Stimulated activated CD4-positive, alpha-beta T cell treated with anti-CD3 and anti-CD28 coated beads, TNF-alpha, amount 100 ng/mL, for 24 hours (primary cell): ENCODE results near the gene ARHGAP42.
"Not testable (repeated sequence)": the region's sequence is repeated elsewhere in the genome, so short reads cannot be mapped to it uniquely, and the experiment has no call there.

Experiments
- DNase-seq, 3 experiments: peaks; one replicate each; pipeline ENCODE4 v3.0.0-alpha.2; 2020; ENCODE audit warnings: low read depth in 3 of 3

Gene ARHGAP42

DNA sequence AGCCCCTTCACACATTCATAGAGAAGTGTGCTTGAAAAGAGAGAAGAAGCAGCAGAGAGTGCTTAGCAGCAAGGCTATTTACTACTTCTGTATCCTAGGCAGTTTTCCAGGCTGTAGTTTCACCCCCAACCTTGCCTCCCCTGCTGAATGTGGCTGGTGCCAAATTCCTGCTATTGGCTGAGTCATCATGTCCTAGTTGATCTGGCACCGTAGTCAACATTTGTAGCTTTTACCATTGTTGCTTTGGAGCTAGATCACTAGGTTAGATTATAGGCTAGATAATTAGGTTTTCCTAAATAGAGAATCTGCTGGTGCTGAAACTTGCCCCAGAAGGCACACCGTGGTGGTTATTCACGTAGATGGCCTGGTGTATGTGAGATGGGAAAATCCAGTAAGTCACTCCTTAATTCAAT is 32.7 kb downstream of the ARHGAP42 start:
- no peak for DNase-seq

DNA sequence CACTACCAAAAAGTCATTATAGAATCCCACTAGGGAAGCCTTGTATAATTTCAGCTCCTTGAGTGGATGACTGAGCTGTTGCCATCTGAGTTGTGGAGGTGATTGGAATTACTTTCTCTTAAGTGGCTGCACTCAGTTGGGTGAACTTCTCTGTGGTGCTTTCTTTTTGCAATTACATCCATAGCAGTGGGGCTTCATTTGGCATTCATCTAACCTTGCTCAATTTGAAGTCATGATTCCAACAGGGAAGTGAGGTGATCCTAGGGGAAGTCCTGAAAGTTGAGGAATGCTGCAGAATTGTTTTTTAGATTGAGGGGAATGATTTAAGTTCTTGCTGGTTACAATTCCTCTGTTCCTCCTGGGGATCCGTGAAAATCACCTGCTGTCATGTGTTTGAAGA is 39.6 kb downstream of the ARHGAP42 start:
- no peak for DNase-seq

DNA sequence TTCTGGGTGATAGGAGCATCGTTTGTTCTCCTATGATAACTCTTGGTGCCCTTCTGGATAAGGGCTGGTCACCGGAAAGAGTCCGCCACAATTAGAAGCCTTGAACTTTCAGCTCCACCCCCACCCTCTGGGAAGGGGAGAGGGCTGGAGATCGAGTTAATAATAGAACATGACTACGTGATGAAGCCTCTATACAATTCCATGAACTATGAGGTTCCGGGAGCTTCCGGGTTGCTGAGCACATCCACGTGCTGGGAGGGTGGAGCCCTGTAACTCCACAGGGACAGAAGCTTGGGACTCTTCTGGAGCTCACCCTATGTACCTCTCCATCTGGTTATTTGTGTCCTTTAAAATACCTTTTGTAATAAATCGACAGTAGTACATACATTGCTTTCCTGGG is 40.3 kb downstream of the ARHGAP42 start:
- no peak for DNase-seq

DNA sequence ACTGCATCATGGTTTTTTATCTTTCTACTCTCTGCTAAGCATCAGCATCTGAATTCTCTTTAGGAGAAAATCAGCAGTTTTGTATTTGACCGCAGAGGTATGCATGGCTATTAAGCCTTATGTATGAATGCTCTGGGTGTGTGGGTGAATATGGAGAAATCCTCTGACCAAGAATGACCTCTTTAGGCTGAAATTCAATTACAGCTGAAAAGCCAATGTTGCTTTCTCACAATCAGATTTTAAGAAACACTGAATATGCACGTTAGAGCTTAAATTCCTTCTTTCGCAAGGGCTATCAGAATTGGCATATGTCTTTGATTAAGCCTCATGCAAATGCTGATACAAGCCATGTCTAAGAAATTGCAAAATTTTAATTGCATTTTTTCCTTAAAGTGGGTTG is 43.2 kb downstream of the ARHGAP42 start:
- no peak for DNase-seq

DNA sequence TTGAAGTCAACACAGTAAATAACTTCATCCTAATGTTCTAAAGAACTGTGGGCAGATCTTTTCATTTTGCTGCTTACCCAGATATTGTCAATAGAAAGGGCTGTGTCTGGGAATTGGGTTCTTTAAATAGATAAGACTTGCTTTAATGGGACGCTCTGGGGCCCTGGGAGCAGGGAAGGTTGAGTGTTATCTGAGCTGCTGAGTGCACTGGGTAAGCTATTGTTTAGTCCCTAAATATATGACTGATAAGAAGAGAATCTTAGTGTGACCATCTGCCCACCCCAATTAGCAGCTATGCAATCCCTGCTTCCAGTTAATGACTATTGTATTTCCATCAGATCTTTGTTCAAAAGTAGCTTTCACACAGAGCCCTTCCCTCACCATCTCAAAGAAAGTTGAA is 44.4 kb downstream of the ARHGAP42 start:
- no peak for DNase-seq

DNA sequence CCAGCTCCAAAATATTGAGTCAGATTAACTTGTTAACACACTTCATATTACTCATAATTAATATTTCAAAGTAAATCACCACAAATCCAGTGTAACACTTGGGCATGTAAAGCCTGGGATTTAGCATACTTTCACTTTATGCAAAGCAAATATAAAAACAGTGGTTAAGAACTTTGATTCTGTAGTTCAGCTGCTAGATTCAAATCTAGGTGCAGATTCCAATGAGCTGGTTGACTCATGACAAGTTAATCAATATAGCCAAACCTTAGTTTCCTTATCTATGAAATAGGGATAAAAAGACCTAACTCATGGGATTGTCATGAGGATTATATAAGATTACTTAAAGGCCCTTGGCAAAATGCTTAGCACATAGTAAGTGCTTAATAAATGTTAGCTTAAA is 45.9 kb downstream of the ARHGAP42 start:
- DNase-seq = no peak

DNA sequence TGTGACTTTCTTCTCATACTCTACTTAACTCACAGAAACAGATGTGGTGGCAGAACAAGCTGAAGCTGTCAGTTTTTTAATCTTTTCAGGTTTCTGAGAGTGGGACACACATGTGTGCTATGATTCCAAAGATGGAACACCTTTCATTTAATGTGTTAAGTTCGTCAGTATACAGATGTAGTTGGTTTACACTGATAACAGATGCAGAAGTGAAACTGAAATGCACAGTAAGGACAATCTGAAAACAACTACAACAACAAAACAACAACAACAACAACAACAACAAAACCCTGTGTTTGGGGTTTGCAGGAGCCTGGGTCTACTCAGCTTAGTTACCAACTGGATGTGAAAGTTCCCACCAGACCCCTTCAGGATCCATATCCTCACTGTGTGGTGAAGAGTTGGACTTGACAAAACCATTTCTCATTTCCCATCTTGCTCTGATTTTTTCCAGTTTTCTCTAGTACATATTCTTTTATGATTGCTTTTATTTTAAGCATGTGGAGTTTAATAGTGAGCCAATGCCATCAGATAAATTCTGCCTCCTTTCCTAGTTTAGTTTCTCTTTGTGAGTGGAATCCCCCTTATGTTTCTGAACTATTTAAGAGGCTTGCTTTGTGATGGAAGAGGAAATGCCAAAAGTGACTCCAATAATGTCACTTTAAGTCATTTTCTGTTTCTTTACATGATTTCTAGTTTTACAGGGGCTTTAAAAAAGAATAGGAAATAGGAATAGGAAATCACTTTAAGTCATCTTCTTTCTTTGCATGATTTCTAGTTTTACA is 47.8 kb downstream of the ARHGAP42 start:
- no peak for DNase-seq

DNA sequence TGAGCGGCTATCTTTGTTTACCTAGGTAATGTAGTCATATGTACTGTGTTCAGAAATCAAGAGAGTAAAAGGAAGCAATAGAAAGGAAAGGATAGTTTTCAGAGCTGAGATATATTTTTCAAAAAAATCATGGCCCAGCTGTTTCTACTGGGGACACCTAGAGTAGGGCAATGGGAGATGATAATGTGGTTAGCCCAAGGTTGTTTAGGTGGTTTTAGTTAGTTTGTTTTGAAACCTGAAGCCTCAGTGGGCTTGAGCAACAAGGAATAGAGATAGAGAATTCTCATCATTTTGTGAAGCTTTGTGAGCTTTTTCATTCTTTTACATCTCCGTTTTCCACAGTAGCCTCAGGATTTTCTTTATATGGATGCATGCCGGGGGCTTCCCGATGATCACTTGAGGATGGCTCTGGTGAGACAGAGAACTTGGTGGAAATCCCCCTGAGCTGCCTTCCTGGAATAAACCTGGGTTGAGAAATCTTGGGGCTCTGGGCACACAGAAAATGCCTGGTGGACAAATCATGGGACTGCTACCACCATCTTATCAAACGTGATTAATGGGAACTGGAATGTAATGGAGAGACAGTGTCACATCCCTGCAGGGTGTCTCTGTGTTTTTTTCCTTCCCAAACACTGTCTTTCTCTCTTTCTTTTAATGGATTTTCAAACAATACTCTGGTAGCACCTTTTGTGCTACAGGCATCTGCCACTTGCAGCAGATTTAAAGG is 49.0 kb downstream of the ARHGAP42 start:
- no peak for DNase-seq

DNA sequence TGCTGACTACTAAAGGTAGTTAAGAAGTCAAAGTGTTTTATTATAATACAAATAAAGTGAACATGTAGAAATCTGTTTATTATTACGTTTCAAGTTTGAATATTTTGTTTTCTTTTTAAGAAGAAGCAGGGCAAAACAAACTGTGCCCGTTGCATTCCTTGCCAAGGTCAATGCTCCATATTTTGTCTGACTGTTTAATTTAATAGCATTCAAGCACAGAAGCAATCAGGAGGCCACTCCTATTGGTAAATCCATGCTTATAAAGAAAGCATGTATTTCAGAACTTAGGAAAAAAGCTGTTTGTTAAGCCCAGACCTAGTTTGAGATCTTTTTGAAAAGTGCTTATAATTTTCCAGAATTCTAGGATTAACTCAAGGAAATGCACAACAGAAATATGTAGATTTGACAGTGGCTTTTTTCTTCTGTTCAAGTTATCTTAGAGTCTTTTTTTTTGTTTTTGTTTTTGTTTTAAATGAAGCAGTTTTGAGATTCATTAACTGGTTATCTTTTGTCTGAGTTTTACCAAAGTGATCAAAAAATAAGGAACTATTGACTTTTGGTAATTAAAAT is 51.7 kb downstream of the ARHGAP42 start:
- DNase-seq = no peak

DNA sequence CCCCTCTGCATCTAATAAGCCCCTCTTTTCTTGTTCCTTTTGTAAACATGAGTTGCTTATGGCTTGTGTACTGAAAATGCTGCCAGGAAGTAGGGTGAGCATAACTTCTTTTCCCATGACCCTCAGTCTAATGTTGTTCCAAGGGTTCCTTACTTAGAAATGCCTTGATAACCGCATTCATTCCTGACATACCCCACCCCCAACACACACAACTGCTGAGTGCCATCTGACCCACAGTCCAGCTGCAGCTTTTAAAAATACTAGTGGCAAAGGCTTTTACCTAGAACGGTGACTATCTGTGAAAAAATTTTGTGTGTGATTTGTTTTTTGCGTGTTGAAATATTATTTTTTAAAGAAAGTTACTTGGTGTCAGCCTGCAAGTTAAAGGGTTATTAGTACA is 52.6 kb downstream of the ARHGAP42 start:
- no peak for DNase-seq

DNA sequence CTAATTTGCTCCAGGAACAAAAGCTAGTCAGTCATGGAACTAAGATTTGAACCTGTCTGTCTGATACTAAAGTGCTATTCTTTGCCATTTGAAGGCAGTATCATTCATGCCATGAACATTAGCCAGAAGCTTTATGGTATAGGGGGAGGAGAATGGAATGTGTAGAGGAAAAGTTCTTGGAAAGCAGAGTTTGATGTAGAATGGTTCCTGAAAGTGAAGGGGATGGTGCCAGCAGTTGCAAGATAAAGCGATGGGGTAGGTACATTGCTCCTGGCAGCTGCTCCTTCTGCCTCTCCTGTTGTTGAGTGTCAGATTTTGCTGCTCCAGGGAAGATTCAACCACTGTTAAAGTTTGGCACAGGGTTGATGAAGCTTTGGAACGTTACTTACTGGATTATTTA is 53.4 kb downstream of the ARHGAP42 start:
- DNase-seq = no peak

DNA sequence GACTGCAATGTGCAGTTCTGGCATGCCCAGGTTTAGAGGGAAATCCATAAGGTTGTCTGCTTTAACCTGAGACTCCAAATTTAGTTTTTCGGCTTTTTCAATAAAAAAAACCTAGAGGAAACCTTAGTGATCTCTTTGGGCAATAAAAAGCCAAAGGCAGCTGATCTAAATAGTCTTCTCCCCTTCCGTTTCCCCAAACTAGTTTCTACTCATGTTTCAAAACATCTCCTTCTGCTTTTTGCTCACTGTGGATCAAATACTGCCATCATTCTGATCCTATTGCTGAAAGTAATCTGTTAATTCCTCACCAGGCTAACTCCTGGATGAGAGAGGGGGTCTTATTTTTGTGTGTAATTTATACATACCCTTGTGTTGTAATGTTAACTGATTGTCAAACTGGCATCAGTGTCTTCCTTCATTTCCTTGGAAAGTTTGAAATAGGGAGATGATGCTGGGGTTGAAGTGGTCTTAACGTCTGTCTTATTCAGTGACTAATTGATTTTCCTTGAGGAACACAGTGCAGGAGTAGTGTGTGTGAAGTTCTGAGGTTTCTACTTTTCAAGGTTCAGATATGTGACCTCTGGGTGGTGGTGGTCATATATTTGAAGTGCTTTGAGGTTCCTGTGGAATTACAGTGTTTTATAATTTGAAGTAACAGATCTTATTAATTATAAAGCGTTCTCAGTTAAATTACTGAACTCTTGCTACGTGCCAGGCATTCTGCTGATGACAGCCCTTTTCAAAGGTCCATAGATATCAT is 55.0 kb downstream of the ARHGAP42 start:
- DNase-seq = no peak

DNA sequence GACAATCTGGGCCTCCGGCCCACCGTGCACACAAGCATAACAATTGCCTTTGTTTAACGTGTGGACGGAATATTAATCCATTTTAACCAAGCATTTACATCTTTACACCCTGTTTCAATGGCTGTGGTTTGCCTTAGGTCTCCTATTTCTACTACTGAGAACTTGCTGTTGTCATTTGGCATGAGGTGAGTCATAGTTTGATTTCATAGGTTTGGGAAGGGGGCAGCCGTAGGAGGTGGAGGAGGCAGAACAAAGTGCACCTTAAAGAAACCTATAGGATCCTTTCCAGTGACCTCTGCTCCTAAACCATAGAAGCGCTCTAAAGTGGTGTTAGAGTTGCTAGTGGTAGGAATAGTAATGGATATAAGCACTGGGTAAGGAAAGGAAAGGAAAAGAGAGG is 59.4 kb downstream of the ARHGAP42 start:
- DNase-seq = no peak

DNA sequence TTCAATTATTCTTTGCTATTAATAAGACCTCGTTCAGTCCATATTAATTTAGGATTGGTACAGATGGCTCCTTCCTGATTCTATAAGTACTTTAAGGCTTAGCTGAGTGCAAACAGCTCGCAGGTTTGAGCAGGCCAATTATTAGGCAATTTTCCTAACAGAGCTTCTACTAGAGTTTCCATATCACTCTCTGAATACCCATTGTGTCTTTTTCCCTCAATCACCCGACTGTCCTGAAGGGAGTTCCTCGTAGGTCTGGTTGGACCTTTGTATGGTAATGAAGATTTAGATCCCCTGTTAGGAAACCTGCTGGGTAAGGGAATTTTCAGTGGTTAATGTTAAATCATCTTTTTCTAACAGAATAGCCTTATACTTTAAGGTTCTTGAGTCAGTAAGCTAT is 61.1 kb downstream of the ARHGAP42 start:
- DNase-seq = no peak

DNA sequence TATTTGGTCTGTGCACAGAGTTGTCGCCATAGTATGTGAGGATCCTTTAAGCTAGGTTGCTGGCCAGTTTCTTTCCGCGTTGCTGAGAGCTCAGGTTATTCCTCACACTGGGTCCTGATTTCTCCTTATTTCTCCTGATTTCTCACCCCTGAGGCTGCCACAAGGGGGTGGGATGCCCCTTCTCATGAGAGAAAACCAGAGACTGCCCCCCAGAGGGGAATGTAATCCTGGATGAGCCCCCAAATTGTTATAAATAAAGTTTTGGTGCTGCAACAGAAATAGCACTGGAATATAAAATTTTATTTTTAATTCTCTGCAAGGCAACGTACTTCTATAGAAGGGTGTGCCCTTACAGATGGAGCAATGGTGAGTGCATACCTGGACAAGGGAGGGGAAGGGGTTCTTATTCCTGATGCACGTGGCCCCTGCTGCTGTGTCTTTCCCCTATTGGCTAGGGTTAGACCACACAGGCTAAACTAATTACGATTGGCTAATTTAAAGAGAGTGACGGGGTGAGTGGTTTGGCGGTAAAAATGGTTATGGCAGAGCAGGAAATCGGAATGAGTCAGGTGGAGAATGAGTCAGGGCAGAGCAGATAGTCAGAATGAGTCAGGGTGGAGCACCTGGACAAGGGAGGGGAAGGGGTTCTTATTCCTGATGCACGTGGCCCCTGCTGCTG is 62.9 kb downstream of the ARHGAP42 start:
- not testable (repeated sequence) for DNase-seq

DNA sequence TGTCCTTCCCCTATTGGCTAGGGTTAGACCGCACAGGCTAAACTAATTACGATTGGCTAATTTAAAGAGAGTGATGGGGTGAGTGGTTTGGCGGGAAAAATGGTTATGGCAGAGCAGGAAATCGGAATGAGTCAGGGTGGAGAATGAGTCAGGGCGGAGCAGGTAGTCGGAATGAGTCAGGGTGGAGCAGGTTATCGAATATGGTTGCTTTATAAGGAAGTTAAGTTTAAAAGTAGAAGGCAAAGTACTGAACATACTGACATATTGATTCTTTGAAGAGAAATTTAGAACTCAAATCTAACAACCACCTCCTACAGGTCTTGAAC is 63.4 kb downstream of the ARHGAP42 start:
- not testable (repeated sequence) for DNase-seq

DNA sequence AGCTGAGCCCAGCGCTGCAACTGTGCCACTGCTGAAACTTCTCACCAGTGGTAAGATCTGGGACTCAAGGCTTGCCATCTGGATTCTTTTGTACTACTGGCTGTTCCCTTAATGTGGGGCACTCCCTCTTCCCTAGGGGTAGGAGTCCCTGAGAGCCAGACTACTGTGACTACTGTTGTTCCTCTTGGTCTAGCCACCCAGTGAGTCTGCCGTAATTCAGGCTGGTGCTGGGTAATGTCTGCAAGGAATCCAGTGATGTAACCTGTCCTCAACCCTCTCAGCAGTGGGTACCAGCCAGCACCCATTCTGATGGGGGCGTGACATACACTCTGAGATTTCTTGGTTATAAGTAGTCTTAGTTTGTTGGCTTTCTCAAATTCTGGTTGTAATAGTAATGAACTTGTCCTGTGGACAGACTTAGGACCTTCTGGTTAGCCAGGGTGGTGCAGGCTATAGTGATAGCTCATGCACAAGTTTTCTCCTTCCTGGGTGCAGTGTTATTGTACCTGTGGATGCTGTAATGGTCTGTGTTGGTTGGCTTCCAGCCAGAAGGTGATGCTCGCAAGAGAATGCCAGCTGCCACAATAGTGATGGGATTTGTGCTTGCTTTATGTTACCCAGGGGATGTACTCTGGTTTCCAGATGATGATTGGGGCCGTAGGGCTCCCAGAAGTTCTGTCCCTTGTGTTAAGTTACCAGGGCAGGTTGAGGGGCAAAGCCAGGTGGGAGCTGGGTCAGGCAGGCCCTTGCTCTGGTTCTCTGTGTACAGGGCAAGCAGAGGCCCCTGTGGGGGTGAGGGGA is 65.5 kb downstream of the ARHGAP42 start:
- no peak for DNase-seq

DNA sequence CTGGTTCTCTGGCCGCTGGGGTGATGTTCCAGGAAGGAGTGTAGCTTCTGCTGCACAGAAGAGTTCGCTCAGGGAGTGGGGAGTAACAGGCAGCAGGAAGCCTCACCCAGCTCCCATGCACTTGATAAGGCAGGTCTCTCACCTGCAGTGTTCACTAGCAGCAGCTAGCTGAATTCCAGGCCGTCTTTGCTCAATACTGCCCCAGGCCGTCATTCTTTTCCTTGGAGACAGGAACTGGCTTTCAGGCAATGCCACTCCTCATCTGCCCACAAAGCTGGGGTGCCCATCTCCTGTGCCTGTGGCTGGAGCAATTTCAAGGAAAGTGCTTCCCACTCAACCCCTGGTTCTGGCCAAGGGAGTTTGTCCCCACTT is 66.1 kb downstream of the ARHGAP42 start:
- DNase-seq = no peak

DNA sequence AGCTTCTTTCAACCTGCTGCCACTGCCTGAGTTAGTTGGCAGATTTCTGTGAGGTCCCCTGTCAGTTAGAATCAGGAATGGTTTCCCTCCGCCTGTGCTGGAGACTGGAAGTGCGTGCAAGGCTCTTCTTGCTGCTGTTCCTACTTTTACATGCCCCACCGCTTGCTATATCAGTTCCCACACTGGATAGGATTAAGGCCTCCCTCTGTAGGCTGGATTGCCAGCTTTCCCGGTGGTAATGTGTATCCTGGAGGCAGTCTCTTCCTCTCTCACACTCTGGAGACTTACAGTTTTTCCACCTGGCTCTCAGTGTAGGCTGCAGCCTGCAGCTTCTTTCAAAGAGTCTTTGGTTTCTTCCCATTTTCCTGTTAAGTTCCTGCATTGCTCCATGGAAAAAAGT is 66.5 kb downstream of the ARHGAP42 start:
- DNase-seq = no peak

DNA sequence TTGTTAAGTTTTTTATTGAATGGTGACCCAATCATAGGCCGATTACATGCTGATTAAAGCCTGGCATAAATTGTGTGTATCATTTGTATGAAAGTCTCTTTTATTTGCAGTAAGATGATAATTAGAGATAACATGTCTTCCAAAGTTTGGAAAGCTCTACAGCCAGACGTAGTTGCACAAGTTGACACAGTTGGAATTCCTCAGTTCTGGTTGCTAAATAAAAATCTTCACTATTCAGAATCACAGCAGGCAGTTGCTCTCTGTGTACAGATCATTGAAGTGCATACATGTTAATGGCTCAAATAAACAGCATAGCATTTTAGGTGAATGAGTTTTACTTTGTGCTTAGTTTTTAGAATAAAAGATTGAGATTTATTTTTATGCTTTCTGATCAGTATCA is 69.5 kb downstream of the ARHGAP42 start:
- no peak for DNase-seq

DNA sequence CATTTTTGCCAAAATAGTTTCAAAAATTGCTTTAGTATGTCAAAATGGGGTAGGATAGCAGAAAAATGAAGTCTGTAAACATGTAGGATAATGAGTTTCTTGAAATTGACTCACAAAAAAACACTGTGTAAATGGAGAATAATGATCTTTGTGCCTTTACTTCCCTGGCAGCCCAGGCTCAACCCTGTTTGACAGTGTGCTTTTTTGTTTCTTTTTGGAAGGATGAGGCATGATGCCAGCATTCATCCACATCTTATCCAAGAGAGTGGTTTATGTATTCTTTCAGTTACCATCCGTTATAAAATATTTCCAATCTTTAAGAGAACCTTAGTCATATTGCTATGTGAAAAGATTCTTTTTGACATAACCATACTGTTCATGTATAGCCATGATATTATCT is 70.6 kb downstream of the ARHGAP42 start:
- no peak for DNase-seq
